ENCODE measurements around the gene PAFAH1B2. TPM values are rescaled to one million over a fixed set of nuclear protein-coding genes. Genes with fewer than 3 reads are reported as not detected.

Gene PAFAH1B2
- total RNA-seq, 1 experiment from 2014 or later: 91.3 TPM

- Histone ChIP-seq H3F3A (ENCODE audit: insufficient read depth, low read depth) (peaks cover 27% of the 10 kb centered on the region), H3K27me3 (ENCODE audit: insufficient read depth, low read depth) (no peaks in the 10 kb centered on the region), H3K9me3 (ENCODE audit: insufficient read depth, low read depth) (no peaks in the 10 kb centered on the region), H3K79me2 (ENCODE audit: low read depth) (peaks cover 66% of the 10 kb centered on the region), H4K20me1 (ENCODE audit: insufficient read depth) (peaks cover 30% of the 10 kb centered on the region), H3K27ac (no peak overlapping the region), H2AFZ (no peak overlapping the region), H3K4me2 (peak overlapping the region; percentile 89), H3K36me3 (ENCODE audit: low read depth) (no peaks in the 10 kb centered on the region), H3K4me3 (peak overlapping the region; percentile 85; the same call in 1 of the 2 replicates), H3K9me2 (ENCODE audit: insufficient read depth) (no peaks in the 10 kb centered on the region), H3K4me1 (replicated peaks; ENCODE audit: insufficient read depth) (peaks cover 43% of the 10 kb centered on the region)
- CTCF ChIA-PET: no interaction called here
- TF ChIP-seq EZH2 (IDR thresholded peaks at IDR 0.05; ENCODE audit: low read depth) (no peak), CTCF (conservative IDR thresholded peaks at IDR 0.05) (no peak)
- TSS peak; percentile 45 for BruUV-seq (replicated peaks)
- no peak for DNase-seq
- POLR2A ChIA-PET (ENCODE audit: unreplicated experiment): no interaction called here
- intact Hi-C loops (cut with micrococcal nuclease; ENCODE audit: unreplicated experiment): loop anchor here (5.0 to 10.0 kb wide), 2 partner anchors 69 to 112 kb away; no protein-coding TSS in a partner anchor
Measured at GRCh38 chr11:117096201-117096991, 47.7 kb upstream of the PAFAH1B2 start.

GRCh38 chr11:117097014-117097388 lies 47.1 kb upstream of the PAFAH1B2 start:
- H3K36me3 ChIP-seq (ENCODE audit: low read depth): no peaks in the 10 kb centered on the region
- no TSS peak for BruUV-seq (replicated peaks)
- peaks cover 30% of the 10 kb centered on the region for H4K20me1 ChIP-seq (ENCODE audit: insufficient read depth)
- H3K4me3 ChIP-seq: peak overlapping the region; percentile 85
- no peaks in the 10 kb centered on the region for H3K9me2 ChIP-seq (ENCODE audit: insufficient read depth)
- TF ChIP-seq EZH2 (IDR thresholded peaks at IDR 0.05; ENCODE audit: low read depth) (no peak), CTCF (conservative IDR thresholded peaks at IDR 0.05) (no peak)
- H3K4me1 ChIP-seq (replicated peaks; ENCODE audit: insufficient read depth): peaks cover 41% of the 10 kb centered on the region
- H3K79me2 ChIP-seq (ENCODE audit: low read depth): peaks cover 60% of the 10 kb centered on the region
- peaks cover 20% of the 10 kb centered on the region; the same call in 1 of the 2 replicates for H3F3A ChIP-seq (ENCODE audit: insufficient read depth, low read depth)
- H3K4me2 ChIP-seq: peak overlapping the region; percentile 89
- no peak overlapping the region for H3K27ac ChIP-seq
- no peaks in the 10 kb centered on the region for H3K27me3 ChIP-seq (ENCODE audit: insufficient read depth, low read depth)
- intact Hi-C loops (cut with micrococcal nuclease; ENCODE audit: unreplicated experiment): loop anchor here (5.0 to 10.0 kb wide), 2 partner anchors 70 to 112 kb away; no protein-coding TSS in a partner anchor
- ChIA-PET CTCF (no interaction called here), POLR2A (ENCODE audit: unreplicated experiment) (interaction anchor here (0.6 kb wide), 1 partner anchor 125 kb away, joined by 4 read pairs; no protein-coding TSS in a partner anchor)
- no peak for DNase-seq
- no peak overlapping the region for H2AFZ ChIP-seq
- H3K9me3 ChIP-seq (ENCODE audit: insufficient read depth, low read depth): no peaks in the 10 kb centered on the region

- H2AFZ ChIP-seq: peak overlapping the region; percentile 58; the same call in 1 of the 2 replicates
- BruUV-seq (replicated peaks): no TSS peak
- H3K79me2 ChIP-seq (ENCODE audit: low read depth): peaks cover 54% of the 10 kb centered on the region
- CTCF ChIA-PET: interaction anchor here (0.6 kb wide), 1 partner anchor 150 kb away, joined by 3 read pairs; no protein-coding TSS in a partner anchor
- no peaks in the 10 kb centered on the region for H3K27me3 ChIP-seq (ENCODE audit: insufficient read depth, low read depth)
- peaks cover 24% of the 10 kb centered on the region; the same call in 1 of the 2 replicates for H3F3A ChIP-seq (ENCODE audit: insufficient read depth, low read depth)
- no peaks in the 10 kb centered on the region for H3K9me2 ChIP-seq (ENCODE audit: insufficient read depth)
- H3K9me3 ChIP-seq (ENCODE audit: insufficient read depth, low read depth): no peaks in the 10 kb centered on the region
- intact Hi-C loops (cut with micrococcal nuclease; ENCODE audit: unreplicated experiment): loop anchor here (1.0 to 10.0 kb wide), 4 partner anchors 70 to 307 kb away; partner anchors contain the start of gene APOA5
- TF ChIP-seq CTCF (conservative IDR thresholded peaks at IDR 0.05): no peak
- no peak for TF ChIP-seq EZH2 (IDR thresholded peaks at IDR 0.05; ENCODE audit: low read depth)
- H3K27ac ChIP-seq: peak overlapping the region; percentile 43; the same call in 1 of the 2 replicates
- peak overlapping the region; percentile 89 for H3K4me2 ChIP-seq
- H3K4me3 ChIP-seq: peak overlapping the region; percentile 85
- H3K4me1 ChIP-seq (replicated peaks; ENCODE audit: insufficient read depth): peaks cover 41% of the 10 kb centered on the region
- no peaks in the 10 kb centered on the region for H3K36me3 ChIP-seq (ENCODE audit: low read depth)
- H4K20me1 ChIP-seq (ENCODE audit: insufficient read depth): peaks cover 30% of the 10 kb centered on the region
- POLR2A ChIA-PET (ENCODE audit: unreplicated experiment): interaction anchor here (0.6 to 0.7 kb wide), 6 partner anchors 8 to 307 kb away, joined by 3 to 5 read pairs (median 4); no protein-coding TSS in a partner anchor
- peak in 1 of 2 experiments; percentile 19 for DNase-seq
Measured at GRCh38 chr11:117097389-117098268, 46.5 kb upstream of the PAFAH1B2 start.
